Calu3 (cell line): Measurements from ENCODE around the gene SDR42E1. TPM values are rescaled to one million over a fixed set of nuclear protein-coding genes. Genes with fewer than 3 reads are reported as not detected.
A peak's percentile ranks its signal among the peaks of the same experiment; 100 is the strongest.

ENCODE experiments used
- BruUV-seq: library from RNA; stranded (reverse); fragments of 400-500 nt; replicated peaks from 2 replicates; lab custom pipeline; 2021; lab: Mats Ljungman, UMichigan
- CTCF ChIA-PET: fragments of 300-600 bp; sonication (Branson Sonifier 250); formaldehyde crosslinking; loops from one replicate; lab custom pipeline; 2022; ENCODE audit warnings: antibody characterized with exemption; lab: Charles Lee
- DNase-seq: peaks from one replicate; pipeline ENCODE4 v3.0.0; 2022
- H3K27ac Mint-ChIP-seq: one replicate; pipeline ENCODE4 v1.8.0; 2022; ENCODE audit warnings: mixed read lengths; ENCODE audit not compliant: unreplicated experiment
- H3K27me3 Mint-ChIP-seq: one replicate; pipeline ENCODE4 v1.8.0; 2022; ENCODE audit warnings: mixed read lengths; ENCODE audit not compliant: unreplicated experiment
- H3K36me3 Mint-ChIP-seq: one replicate; pipeline ENCODE4 v1.8.0; 2022; ENCODE audit warnings: mild to moderate bottlenecking, moderate library complexity, mixed read lengths; ENCODE audit not compliant: insufficient read depth, unreplicated experiment
- H3K4me1 Mint-ChIP-seq: one replicate; pipeline ENCODE4 v1.8.0; 2022; ENCODE audit warnings: mild to moderate bottlenecking, low read depth, mixed read lengths; ENCODE audit not compliant: unreplicated experiment
- H3K4me3 Mint-ChIP-seq: one replicate; pipeline ENCODE4 v1.8.0; 2022; ENCODE audit warnings: mild to moderate bottlenecking, low read depth, moderate library complexity, mixed read lengths; ENCODE audit not compliant: unreplicated experiment
- H3K9me3 Mint-ChIP-seq: one replicate; pipeline ENCODE4 v1.8.0; 2022; ENCODE audit warnings: low read depth, mixed read lengths; ENCODE audit not compliant: unreplicated experiment
- CTCF ChIP-seq: fragments of 200-600 bp; IDR thresholded peaks from one replicate; pipeline ENCODE4 v1.8.0; 2022; ENCODE audit warnings: antibody characterized with exemption; ENCODE audit not compliant: unreplicated experiment
- intact Hi-C: fragments of 100-400 bp; cut with micrococcal nuclease; formaldehyde crosslinking; loops from one replicate; pipeline ENCODE4 v1.10.0; 2022; ENCODE audit not compliant: unreplicated experiment
- total RNA-seq: library from RNA; stranded (reverse); gene quantifications from 2 replicates; pipeline ENCODE4 v1.2.3, GENCODE V29; 2022

Gene SDR42E1
- total RNA-seq, 1 experiment from 2014 or later: 34.3 TPM

- no TSS peak for BruUV-seq
- Mint-ChIP-seq H3K4me3 (peak overlapping the region; percentile 3), H3K4me1 (peaks cover 38% of the 10 kb centered on the region), H3K27ac (peak overlapping the region; percentile 32), H3K27me3 (no peaks in the 10 kb centered on the region), H3K9me3 (no peaks in the 10 kb centered on the region), H3K36me3 (no peaks in the 10 kb centered on the region)
- intact Hi-C loops: loop anchor here (2.0 to 5.0 kb wide), 2 partner anchors 16 to 54 kb away; partner anchors contain the start of gene HSD17B2
- no peak for TF ChIP-seq CTCF
- DNase-seq: no peak
- CTCF ChIA-PET: interaction anchor here (0.9 to 1.6 kb wide), 2 partner anchors 16 to 54 kb away, joined by 4 to 6 read pairs; partner anchors contain the start of gene HSD17B2
These were observed 39.7 kb upstream of the SDR42E1 start for GRCh38 chr16:82050909-82051357.

- TF ChIP-seq CTCF: no peak
- Mint-ChIP-seq H3K36me3 (no peaks in the 10 kb centered on the region), H3K4me1 (peaks cover 34% of the 10 kb centered on the region), H3K4me3 (peak overlapping the region; percentile 3), H3K27ac (peak overlapping the region; percentile 32), H3K9me3 (no peaks in the 10 kb centered on the region), H3K27me3 (no peaks in the 10 kb centered on the region)
- intact Hi-C loops: loop anchor here (2.0 to 5.0 kb wide), 2 partner anchors 16 to 53 kb away; partner anchors contain the start of gene HSD17B2
- no peak for DNase-seq
- BruUV-seq: no TSS peak
- CTCF ChIA-PET: interaction anchor here (0.9 to 1.6 kb wide), 2 partner anchors 16 to 53 kb away, joined by 4 to 6 read pairs; partner anchors contain the start of gene HSD17B2
These were observed 39.2 kb upstream of the SDR42E1 start for GRCh38 chr16:82050506-82050905.

- no peak for TF ChIP-seq CTCF
- intact Hi-C loops: no loop called here
- DNase-seq: no peak
- no peaks in the 10 kb centered on the region for H3K27me3 Mint-ChIP-seq
- no peaks in the 10 kb centered on the region for H3K36me3 Mint-ChIP-seq
- peaks cover 27% of the 10 kb centered on the region for H3K4me1 Mint-ChIP-seq
- no peak overlapping the region for H3K4me3 Mint-ChIP-seq
- H3K27ac Mint-ChIP-seq: no peak overlapping the region
- no peaks in the 10 kb centered on the region for H3K9me3 Mint-ChIP-seq
- no TSS peak for BruUV-seq
- CTCF ChIA-PET: no interaction called here
These were observed 38.2 kb upstream of the SDR42E1 start for GRCh38 chr16:82049484-82049883.

- no TSS peak for BruUV-seq
- no peak for DNase-seq
- TF ChIP-seq CTCF: no peak
- H3K36me3 Mint-ChIP-seq: no peaks in the 10 kb centered on the region
- CTCF ChIA-PET: interaction anchor here (0.6 to 1.1 kb wide), 2 partner anchors 11 to 717 kb away, joined by 3 read pairs; no protein-coding TSS in a partner anchor
- no peak overlapping the region for H3K4me3 Mint-ChIP-seq
- H3K27ac Mint-ChIP-seq: no peak overlapping the region
- no peaks in the 10 kb centered on the region for H3K9me3 Mint-ChIP-seq
- no peaks in the 10 kb centered on the region for H3K27me3 Mint-ChIP-seq
- peaks cover 27% of the 10 kb centered on the region for H3K4me1 Mint-ChIP-seq
- intact Hi-C loops: no loop called here
These were observed 36.5 kb upstream of the SDR42E1 start for GRCh38 chr16:82047787-82048186.
